HG02852 (cell line): Measurements from ENCODE around the gene HOXC10.

ENCODE experiments used
- ATAC-seq: cut with Tn5 transposase; IDR thresholded peaks from one replicate; pipeline ENCODE4 v1.9.1; 2021; ENCODE audit warnings: mild to moderate bottlenecking, moderate library complexity; ENCODE audit not compliant: unreplicated experiment

The HOXC10 gene

DNA sequence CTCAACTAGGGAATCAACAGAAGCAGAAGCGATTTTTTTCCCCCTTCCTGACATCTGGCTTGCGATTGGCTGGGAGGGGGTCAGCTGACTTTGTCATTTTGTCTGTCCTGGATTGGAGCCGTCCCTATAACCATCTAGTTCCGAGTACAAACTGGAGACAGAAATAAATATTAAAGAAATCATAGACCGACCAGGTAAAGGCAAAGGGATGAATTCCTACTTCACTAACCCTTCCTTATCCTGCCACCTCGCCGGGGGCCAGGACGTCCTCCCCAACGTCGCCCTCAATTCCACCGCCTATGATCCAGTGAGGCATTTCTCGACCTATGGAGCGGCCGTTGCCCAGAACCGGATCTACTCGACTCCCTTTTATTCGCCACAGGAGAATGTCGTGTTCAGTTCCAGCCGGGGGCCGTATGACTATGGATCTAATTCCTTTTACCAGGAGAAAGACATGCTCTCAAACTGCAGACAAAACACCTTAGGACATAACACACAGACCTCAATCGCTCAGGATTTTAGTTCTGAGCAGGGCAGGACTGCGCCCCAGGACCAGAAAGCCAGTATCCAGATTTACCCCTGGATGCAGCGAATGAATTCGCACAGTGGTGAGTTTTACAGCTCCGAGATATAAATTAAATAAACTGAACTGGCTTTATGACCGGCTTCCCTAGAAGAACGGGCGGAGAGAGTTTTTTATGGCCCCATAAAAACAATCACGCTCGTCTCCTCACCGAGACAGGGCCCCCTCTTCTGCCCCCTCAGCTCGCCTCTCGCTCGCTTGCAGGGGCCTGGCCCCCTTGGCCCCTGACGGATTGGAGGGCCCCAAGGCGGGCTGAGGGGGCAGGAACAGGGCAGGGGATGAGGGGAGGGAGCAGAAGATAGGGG lies 43.6 kb downstream of the HOXC10 start, which contains the start of gene HOXC6:
TSS of gene HOXC6 (plus strand) at position 127 of the 888 bp plus-strand sequence. CDS start at position 209, 82 bp downstream.
- no peak for ATAC-seq

DNA sequence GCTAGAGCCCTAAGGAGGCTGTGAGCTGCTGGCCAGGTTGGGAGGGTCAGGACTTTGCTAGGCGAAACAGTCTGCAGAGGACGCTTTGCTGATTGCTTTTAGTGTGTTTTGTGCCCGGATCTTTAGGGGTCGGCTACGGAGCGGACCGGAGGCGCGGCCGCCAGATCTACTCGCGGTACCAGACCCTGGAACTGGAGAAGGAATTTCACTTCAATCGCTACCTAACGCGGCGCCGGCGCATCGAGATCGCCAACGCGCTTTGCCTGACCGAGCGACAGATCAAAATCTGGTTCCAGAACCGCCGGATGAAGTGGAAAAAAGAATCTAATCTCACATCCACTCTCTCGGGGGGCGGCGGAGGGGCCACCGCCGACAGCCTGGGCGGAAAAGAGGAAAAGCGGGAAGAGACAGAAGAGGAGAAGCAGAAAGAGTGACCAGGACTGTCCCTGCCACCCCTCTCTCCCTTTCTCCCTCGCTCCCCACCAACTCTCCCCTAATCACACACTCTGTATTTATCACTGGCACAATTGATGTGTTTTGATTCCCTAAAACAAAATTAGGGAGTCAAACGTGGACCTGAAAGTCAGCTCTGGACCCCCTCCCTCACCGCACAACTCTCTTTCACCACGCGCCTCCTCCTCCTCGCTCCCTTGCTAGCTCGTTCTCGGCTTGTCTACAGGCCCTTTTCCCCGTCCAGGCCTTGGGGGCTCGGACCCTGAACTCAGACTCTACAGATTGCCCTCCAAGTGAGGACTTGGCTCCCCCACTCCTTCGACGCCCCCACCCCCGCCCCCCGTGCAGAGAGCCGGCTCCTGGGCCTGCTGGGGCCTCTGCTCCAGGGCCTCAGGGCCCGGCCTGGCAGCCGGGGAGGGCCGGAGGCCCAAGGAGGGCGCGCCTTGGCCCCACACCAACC lies 44.8 kb downstream of the HOXC10 start:
- no peak for ATAC-seq

DNA sequence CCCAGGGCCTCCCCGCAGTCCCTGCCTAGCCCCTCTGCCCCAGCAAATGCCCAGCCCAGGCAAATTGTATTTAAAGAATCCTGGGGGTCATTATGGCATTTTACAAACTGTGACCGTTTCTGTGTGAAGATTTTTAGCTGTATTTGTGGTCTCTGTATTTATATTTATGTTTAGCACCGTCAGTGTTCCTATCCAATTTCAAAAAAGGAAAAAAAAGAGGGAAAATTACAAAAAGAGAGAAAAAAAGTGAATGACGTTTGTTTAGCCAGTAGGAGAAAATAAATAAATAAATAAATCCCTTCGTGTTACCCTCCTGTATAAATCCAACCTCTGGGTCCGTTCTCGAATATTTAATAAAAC lies 45.5 kb downstream of the HOXC10 start:
- no peak for ATAC-seq

- ATAC-seq = no peak
Measured at GRCh38 chr12:54030889-54031471, 46.0 kb downstream of the HOXC10 start.

GRCh38 chr12:54031480-54031879 lies 46.5 kb downstream of the HOXC10 start:
- ATAC-seq = no peak

DNA sequence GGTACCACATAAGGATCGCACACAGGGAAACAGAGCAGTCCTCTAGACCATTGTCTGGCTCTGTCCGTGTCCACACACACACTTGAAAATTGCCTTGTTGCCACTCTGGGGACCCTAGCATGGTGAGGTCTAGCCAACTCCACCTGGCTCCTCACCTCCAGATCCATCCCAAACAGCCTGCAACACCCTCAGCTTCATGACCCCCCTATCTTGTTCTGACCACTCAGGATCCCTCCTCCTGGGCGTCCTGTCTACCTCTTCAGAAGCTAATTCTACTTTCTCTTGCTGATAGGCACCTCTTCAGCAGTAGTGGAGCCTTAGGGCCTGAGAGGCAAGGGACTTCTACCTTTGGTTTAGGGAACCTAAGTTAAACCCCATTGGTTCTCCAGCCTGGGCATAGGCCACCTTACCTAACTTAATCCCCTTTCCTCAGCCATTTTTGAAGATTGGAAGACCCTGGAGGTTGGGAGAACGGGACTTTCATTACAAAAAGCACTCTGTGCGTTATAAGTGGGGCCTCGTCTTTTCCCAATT lies 47.2 kb downstream of the HOXC10 start:
- no peak for ATAC-seq

GRCh38 chr12:54032627-54033100 lies 47.7 kb downstream of the HOXC10 start, which contains the start of gene HOXC5:
Gene HOXC5, plus strand, starts transcription at chr12:54033050. Its CDS starts 73 bp downstream, at chr12:54033123.
- ATAC-seq = no peak

DNA sequence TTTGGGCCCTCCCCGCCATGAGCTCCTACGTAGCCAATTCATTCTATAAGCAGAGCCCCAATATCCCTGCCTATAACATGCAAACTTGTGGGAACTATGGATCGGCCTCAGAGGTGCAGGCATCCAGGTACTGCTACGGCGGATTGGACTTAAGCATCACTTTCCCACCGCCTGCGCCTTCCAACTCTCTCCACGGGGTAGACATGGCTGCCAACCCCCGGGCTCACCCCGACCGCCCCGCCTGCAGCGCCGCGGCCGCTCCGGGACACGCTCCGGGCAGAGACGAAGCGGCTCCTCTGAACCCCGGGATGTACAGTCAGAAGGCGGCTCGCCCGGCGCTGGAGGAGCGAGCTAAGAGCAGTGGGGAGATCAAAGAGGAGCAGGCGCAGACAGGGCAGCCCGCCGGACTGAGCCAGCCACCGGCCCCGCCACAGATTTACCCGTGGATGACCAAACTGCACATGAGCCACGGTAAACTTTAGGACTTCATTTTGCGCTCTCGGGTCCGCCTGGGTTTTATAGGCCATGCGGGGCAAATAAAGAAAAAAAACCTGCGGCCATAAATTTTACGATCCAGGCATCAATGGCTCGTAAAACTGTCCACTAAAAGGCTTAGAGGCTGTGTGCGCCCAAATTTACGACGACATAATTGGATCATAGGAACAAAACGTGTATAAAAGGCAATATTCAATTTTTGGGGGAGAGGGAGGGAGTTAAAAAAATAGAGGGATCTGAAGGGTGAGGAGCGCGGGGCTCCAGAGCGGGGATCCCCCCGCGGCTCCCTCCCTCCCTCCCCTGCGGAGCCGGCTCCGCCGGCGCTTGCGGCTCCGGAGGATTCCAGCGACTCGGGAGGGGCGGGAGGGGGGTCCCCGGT lies 48.4 kb downstream of the HOXC10 start:
- ATAC-seq = no peak

GRCh38 chr12:54033980-54034784 lies 49.2 kb downstream of the HOXC10 start:
- no peak for ATAC-seq

- ATAC-seq = no peak
Measured at GRCh38 chr12:54034785-54035310, 49.9 kb downstream of the HOXC10 start.

DNA sequence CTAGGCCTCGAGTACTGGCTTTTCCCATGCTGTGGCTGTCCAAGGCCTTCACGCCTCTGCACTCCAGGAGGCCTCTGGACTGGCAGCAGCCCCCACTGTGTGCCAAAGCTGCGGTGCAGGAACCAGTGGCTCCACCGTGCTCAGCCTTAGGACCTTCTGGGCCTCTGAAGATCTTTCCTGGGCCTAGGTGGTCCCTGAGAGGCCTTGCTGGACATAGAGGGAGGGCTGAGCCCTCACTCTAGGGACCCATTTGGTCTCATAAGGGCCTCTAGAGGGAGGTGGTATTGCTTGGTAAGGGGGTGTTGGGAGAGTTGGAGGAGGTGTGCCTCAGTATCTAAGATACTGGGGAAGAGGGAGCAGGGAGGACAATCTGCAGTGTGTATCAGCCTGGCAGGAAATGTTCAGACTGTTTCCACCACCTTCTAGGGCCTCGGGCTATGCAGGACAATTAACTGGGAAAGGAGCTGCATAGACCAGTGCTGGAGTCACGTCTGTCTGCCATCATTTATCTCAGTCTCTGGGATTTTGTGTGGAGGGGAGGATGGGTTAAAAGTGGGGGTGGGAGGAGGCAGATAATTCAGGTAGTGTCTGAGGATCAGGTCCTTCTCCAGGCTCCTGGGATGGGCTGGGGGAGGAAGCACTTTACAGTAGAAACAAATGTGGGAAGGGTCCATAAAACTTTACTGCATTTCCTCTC lies 50.8 kb downstream of the HOXC10 start:
- no peak for ATAC-seq

DNA sequence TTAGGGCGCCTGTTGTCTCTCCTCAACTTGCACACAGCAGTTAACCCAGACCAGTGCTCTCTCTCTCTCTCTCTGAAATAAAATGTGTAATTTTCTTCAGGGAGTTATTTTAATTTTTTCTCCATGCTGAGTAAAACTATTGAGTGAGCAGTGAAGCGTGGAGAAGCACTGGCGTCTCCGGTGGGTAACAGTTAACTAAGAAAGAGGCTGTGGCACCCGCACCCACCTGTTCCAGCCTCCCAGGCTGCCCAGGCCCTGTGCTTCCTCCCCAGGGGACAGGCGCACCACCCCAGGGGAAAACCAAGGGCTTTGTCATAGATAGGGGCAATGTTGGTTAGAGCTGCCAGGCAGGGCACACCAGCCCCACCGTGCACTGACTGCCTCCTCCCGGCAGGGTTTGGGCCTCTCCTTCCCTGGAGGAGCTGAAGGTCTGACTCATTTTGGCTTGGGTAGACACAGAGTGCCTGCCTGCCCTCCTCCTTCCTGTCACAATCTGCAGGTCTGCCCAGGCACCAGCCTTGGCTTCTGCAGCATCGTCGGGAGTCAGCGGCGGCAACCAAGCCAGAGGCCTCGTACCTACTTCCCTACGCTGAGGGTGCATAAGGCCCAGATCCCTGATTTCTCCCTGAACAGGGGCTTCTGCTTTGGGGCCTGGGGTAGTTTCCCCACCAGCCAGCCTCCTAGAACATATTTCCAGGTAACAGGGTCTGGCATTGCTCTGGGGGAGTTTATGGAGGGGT lies 51.8 kb downstream of the HOXC10 start:
- ATAC-seq = no peak

DNA sequence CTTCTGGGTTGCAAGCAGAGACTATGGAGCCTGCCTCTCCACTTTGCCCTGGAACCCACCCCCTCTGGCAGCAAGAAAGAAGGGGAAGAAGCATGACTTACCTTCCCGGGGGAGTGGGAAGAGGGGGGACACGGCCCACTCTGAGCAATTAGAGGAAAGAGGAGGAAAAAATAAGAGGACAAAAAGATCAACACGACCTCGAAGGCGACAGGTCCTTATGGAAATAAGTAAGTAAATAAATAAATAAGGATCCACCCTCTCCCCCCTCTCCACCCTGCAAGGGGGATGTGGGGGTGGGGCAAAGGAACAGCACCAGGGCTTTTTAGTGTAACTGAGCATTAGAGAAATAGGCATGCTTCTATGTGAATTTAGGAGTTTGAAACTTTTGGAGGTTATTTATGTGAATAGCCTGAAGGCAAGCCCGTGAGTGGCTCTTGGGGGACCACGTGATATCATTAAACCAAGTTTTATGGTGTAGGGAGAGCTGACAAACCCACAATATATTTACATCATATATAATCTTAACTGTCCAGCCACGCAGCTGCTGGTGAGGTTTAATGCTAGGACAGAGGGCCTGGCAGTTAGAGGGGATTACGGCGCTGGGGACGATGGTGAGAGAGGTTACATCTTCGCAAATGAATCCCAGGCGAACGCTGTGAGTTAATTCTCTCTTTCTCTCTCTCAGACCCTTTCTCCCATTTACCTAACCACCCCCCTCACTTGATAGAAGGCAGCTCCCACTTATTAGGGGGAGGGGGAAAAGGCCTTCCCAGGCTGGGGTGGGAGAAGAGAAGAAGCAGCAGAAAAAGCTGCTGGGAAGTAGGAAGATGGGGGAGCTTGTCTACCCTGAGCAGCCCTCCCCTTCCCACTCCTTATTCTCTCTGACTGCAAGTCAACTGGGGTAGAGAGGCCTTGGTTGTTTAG lies 52.7 kb downstream of the HOXC10 start:
- no peak for ATAC-seq

GRCh38 chr12:54038284-54038870 lies 53.4 kb downstream of the HOXC10 start:
- ATAC-seq = no peak

DNA sequence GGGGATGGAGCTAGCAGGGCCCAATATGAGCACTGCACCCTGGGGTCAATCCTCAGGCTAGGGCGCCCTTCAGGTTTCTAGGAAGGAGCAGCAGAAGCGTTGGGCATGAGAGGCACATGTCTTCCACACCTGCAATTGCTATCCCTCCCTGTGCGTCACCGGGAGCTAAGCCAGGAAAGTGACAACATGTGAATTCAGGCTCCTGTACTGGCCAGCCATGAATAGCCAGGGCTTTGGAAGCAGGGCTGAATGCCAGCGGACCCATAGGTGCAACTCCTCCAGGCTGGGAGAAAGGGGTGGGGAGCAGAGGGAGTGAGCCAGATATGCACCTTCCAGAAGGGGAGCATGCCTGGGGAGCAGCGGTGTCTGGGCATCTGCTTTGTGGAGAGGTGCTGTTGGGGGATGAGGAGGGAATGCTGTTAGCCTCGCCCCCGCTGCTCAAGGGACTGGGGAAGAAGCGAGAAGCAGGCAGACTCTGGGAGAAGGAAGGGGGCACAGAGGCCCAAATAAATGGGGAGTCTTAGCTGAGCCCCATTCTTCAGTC lies 54.0 kb downstream of the HOXC10 start:
- no peak for ATAC-seq
